Body of pancreas (tissue), 4 donors: ENCODE data around the gene ENDOU. TPM values are rescaled to one million over a fixed set of nuclear protein-coding genes. Genes with fewer than 3 reads are reported as not detected.

ENCODE experiments used
- ATAC-seq: fragments of 150-250 bp; one replicate; pipeline ENCODE4 v1.9.1; 2016
- DNase-seq, 4 donors: peaks; one replicate each; pipeline ENCODE4 v3.0.0-alpha.2; 2019
- H3K27ac ChIP-seq, 4 donors: fragments of 200-600 bp; sonication (generic); 1 replicate in 3 of 4; 2 replicates in 1 of 4; pipeline versions ENCODE4 v1.5.1 to v1.6.1; 2016 to 2019; ENCODE audit warnings: mild to moderate bottlenecking in 1 of 4, mixed read lengths in 1 of 4, moderate library complexity in 1 of 4
- H3K27me3 ChIP-seq, 2 donors: fragments of 200-600 bp; sonication (generic); one replicate each; pipeline ENCODE4 v1.6.0; 2016; ENCODE audit warnings: mild to moderate bottlenecking in 1 of 2
- H3K36me3 ChIP-seq, 2 donors: fragments of 200-600 bp; sonication (generic); replicated peaks in 1 of 2; 2 replicates each; pipeline ENCODE4 v1.5.1; 2016; ENCODE audit warnings: low read depth in 2 of 2; ENCODE audit not compliant: insufficient read depth in 1 of 2
- H3K4me1 ChIP-seq: fragments of 200-600 bp; sonication (generic); one replicate; pipeline ENCODE4 v1.6.0; 2016
- H3K4me3 ChIP-seq, 2 donors: fragments of 200-600 bp; sonication (generic); 1 replicate in 1 of 2; 2 replicates in 1 of 2; pipeline ENCODE4 v1.5.1; 2016 to 2019
- H3K9me3 ChIP-seq, 3 donors: fragments of 200-600 bp; sonication (generic); 1 replicate in 2 of 3; 2 replicates in 1 of 3; pipeline ENCODE4 v1.5.1; 2016
- CTCF ChIP-seq, 7 experiments: fragments of 450-650 bp in 4 of 7; fragments of 200-600 bp in 3 of 7; sonication (generic) in 3 of 7; IDR thresholded peaks; one replicate each; pipeline ENCODE4 v1.5.1; 2016 to 2019; ENCODE audit warnings: antibody characterized with exemption in 7 of 7
- POLR2A ChIP-seq, 3 donors: fragments of 450-650 bp; IDR thresholded peaks; one replicate each; pipeline ENCODE4 v1.6.1; 2016; ENCODE audit warnings: antibody characterized with exemption in 3 of 3, mild to moderate bottlenecking in 2 of 3
- WGBS, 2 donors: methylation state at CpG; one replicate each; pipeline ENCODE4 v1.1.5; 2017; 5-methylcytosine and 5-hydroxymethylcytosine counted together
- intact Hi-C: fragments of 100-400 bp; cut with DNase I; formaldehyde crosslinking; loops from one replicate; pipeline ENCODE4 v1.15.1; 2023
- total RNA-seq, 2 donors: library from RNA; depleted of rRNA; stranded (reverse); fragments of >200 nt; gene quantifications; one replicate each; pipeline ENCODE4 v1.1.0, GENCODE V29; 2016

Gene ENDOU
- total RNA-seq, 2 donors from 2014 or later: not detected

GRCh38 chr12:47757840-47758583, 32.7 kb upstream of the ENDOU start:
- Histone ChIP-seq H3K27me3 (no peaks in the 10 kb centered on the region), H3K4me1 (peaks cover 50% of the 10 kb centered on the region), H3K4me3 (peak overlapping the region in 1 of 2 donors; percentile 33), H3K27ac (peak overlapping the region; percentile 69 to 85 (median 78)), H3K36me3 (no peaks in the 10 kb centered on the region), H3K9me3 (no peaks in the 10 kb centered on the region)
- intact Hi-C loops: no loop called here
- no peak for TF ChIP-seq CTCF (IDR thresholded peaks at IDR 0.05)
- TF ChIP-seq POLR2A (IDR thresholded peaks at IDR 0.05): no peak
- WGBS, 2 donors: 51 to 65% methylated on average over 7 to 20 of the region's 20 CpGs
- DNase-seq: peak in 1 of 4 donors; percentile 21
- ATAC-seq: no peak

- no peaks in the 10 kb centered on the region for H3K27me3 ChIP-seq
- no peak overlapping the region for H3K4me3 ChIP-seq
- ATAC-seq (no peak), DNase-seq (peak in 1 of 4 donors; percentile 10)
- TF ChIP-seq CTCF (IDR thresholded peaks at IDR 0.05) (no peak), POLR2A (IDR thresholded peaks at IDR 0.05) (no peak)
- H3K36me3 ChIP-seq: no peaks in the 10 kb centered on the region
- intact Hi-C loops: no loop called here
- H3K27ac ChIP-seq: no peak overlapping the region
- peaks cover 56% of the 10 kb centered on the region for H3K4me1 ChIP-seq
- 53 to 72% methylated on average over 4 to 7 of the region's 7 CpGs for WGBS, 2 donors
- H3K9me3 ChIP-seq: no peaks in the 10 kb centered on the region
Measured at GRCh38 chr12:47757364-47757839, 32.1 kb upstream of the ENDOU start.

GRCh38 chr12:47755655-47756562, 30.6 kb upstream of the ENDOU start:
- TF ChIP-seq POLR2A (IDR thresholded peaks at IDR 0.05) (no peak), CTCF (IDR thresholded peaks at IDR 0.05) (no peak)
- Histone ChIP-seq H3K4me3 (no peak overlapping the region), H3K4me1 (peaks cover 56% of the 10 kb centered on the region), H3K27me3 (no peaks in the 10 kb centered on the region), H3K9me3 (no peaks in the 10 kb centered on the region), H3K27ac (peak overlapping the region; percentile 54 to 83 (median 72)), H3K36me3 (no peaks in the 10 kb centered on the region)
- no peak for ATAC-seq
- DNase-seq: peak in 2 of 4 donors; percentile 39 to 47
- WGBS, 2 donors: 72 to 73% methylated on average over 12 of the region's 12 CpGs
- intact Hi-C loops: no loop called here

GRCh38 chr12:47754881-47755280, 29.6 kb upstream of the ENDOU start:
- peak; percentile 87 to 93 (median 90) for DNase-seq
- peak overlapping the region; percentile 54 to 83 (median 72) for H3K27ac ChIP-seq
- H3K9me3 ChIP-seq: no peaks in the 10 kb centered on the region
- peak; percentile 50 for ATAC-seq
- no peaks in the 10 kb centered on the region for H3K36me3 ChIP-seq
- intact Hi-C loops: no loop called here
- no peak overlapping the region for H3K4me3 ChIP-seq
- 15 to 16% methylated on average over 3 of the region's 3 CpGs for WGBS, 2 donors
- H3K27me3 ChIP-seq: no peaks in the 10 kb centered on the region
- TF ChIP-seq POLR2A (IDR thresholded peaks at IDR 0.05): no peak
- TF ChIP-seq CTCF (IDR thresholded peaks at IDR 0.05): peak in 1 of 7 experiments; percentile 13
- H3K4me1 ChIP-seq: peaks cover 61% of the 10 kb centered on the region
